GM12878 (cell line): Measurements from ENCODE around the gene TBKBP1. TPM values are rescaled to one million over a fixed set of nuclear protein-coding genes. Genes with fewer than 3 reads are reported as not detected.

Source experiments
- ATAC-seq: fragments of 200-7000 bp; cut with Tn5 transposase; 3 replicates; pipeline ENCODE4 v1.9.1; 2020; ENCODE audit warnings: mild to moderate bottlenecking, moderate library complexity
- BruUV-seq: library from RNA; stranded (reverse); fragments of 400-500 nt; replicated peaks from 2 replicates; lab custom pipeline; 2021; lab: Mats Ljungman, UMichigan
- CTCF ChIA-PET: fragments of 300-600 bp; sonication (Branson Sonifier 250); formaldehyde crosslinking; extraction: SDS; loops from one replicate; lab custom pipeline; 2021; ENCODE audit warnings: inconsistent platforms; lab: Yijun Ruan, JAX
- POLR2A ChIA-PET: fragments of 350-600 bp; formaldehyde crosslinking; extraction: SDS; loops from one replicate; lab custom pipeline; 2021; ENCODE audit warnings: inconsistent platforms; lab: Charles Lee
- RAD21 ChIA-PET: fragments of 300-600 bp; sonication (Branson Sonifier 250); formaldehyde crosslinking; loops from one replicate; lab custom pipeline; 2023; ENCODE audit warnings: antibody characterized with exemption; ENCODE audit not compliant: unreplicated experiment; lab: Charles Lee
- SMC1A ChIA-PET: fragments of 300-600 bp; sonication (Branson Sonifier 250); formaldehyde crosslinking; loops from one replicate; lab custom pipeline; 2023; ENCODE audit not compliant: unreplicated experiment, uncharacterized antibody; lab: Charles Lee
- DNase-seq: peaks from one replicate; pipeline ENCODE4 v3.0.0-alpha.2; 2011; ENCODE audit warnings: low read depth, low spot score
- FAIRE-seq: peaks from 3 replicates; lab custom pipeline; 2011; peaks lifted over from hg19 to GRCh38; lab: Jason Lieb, UNC
- H2AFZ ChIP-seq: 2 replicates; pipeline ENCODE4 v1.6.0; 2011; ENCODE audit warnings: low read depth, low read length, control low read depth; ENCODE audit not compliant: control insufficient read depth
- H3K27ac ChIP-seq: 2 replicates; pipeline ENCODE4 v1.5.1; 2011; ENCODE audit warnings: control low read depth; ENCODE audit not compliant: control insufficient read depth, insufficient read depth
- H3K27me3 ChIP-seq, 2 experiments: replicated peaks in 1 of 2; 2 replicates each; pipeline versions ENCODE4 v1.6.0 to v1.6.1; 2011; ENCODE audit warnings: low read length in 1 of 2; ENCODE audit not compliant: control insufficient read depth in 2 of 2, insufficient read depth in 2 of 2
- H3K36me3 ChIP-seq, 2 experiments: 2 replicates each; pipeline ENCODE4 v1.5.1; 2011; ENCODE audit warnings: low read length in 1 of 2; ENCODE audit not compliant: control insufficient read depth in 2 of 2, insufficient read depth in 2 of 2
- H3K4me1 ChIP-seq: 2 replicates; pipeline ENCODE4 v1.6.1; 2011; ENCODE audit warnings: mild to moderate bottlenecking, low read length, moderate library complexity, mixed read lengths; ENCODE audit not compliant: control insufficient read depth, insufficient read depth
- H3K4me2 ChIP-seq: 2 replicates; pipeline ENCODE4 v1.6.0; 2011; ENCODE audit warnings: control low read depth; ENCODE audit not compliant: control insufficient read depth, insufficient read depth
- H3K4me3 ChIP-seq: fragments of 200-600 bp; sonication (generic); 2 replicates; pipeline ENCODE4 v1.5.1; 2016
- H3K79me2 ChIP-seq: 2 replicates; pipeline ENCODE4 v1.6.0; 2011; ENCODE audit warnings: low read length; ENCODE audit not compliant: control insufficient read depth, insufficient read depth
- H3K9ac ChIP-seq: 2 replicates; pipeline ENCODE4 v1.8.0; 2011; ENCODE audit warnings: low read length, control low read depth, mixed read lengths; ENCODE audit not compliant: control insufficient read depth, insufficient read depth
- H3K9me3 ChIP-seq: replicated peaks from 3 replicates; pipeline ENCODE4 v1.5.1; 2011; ENCODE audit warnings: mild to moderate bottlenecking, low read length; ENCODE audit not compliant: control insufficient read depth, insufficient read depth
- H4K20me1 ChIP-seq: 2 replicates; pipeline ENCODE4 v1.6.0; 2011; ENCODE audit not compliant: control insufficient read depth, insufficient read depth
- ETV6 ChIP-seq, 2 experiments: fragments of 450-650 bp in 1 of 2; IDR thresholded peaks in 1 of 2; conservative IDR thresholded peaks in 1 of 2; 2 replicates each; pipeline ENCODE4 v1.6.1; 2014; ENCODE audit warnings: antibody characterized with exemption in 1 of 2, borderline replicate concordance in 1 of 2, low read depth in 1 of 2, mild to moderate bottlenecking in 1 of 2, moderate library complexity in 1 of 2
- FOXM1 ChIP-seq: IDR thresholded peaks from 2 replicates; pipeline ENCODE4 v1.6.1; 2012; ENCODE audit warnings: low read depth, mild to moderate bottlenecking, inconsistent platforms, low read length, moderate library complexity
- IKZF1 ChIP-seq: fragments of 450-650 bp; conservative IDR thresholded peaks from 2 replicates; pipeline ENCODE4 v1.6.1; 2017; ENCODE audit warnings: antibody characterized with exemption, mild to moderate bottlenecking
- IRF4 ChIP-seq: IDR thresholded peaks from 2 replicates; pipeline ENCODE4 v1.6.1; 2011; ENCODE audit warnings: low read depth, low read length
- MEF2A ChIP-seq: IDR thresholded peaks from 2 replicates; pipeline ENCODE4 v1.6.1; 2011; ENCODE audit warnings: low read depth, mild to moderate bottlenecking, low read length, moderate library complexity; ENCODE audit not compliant: insufficient read depth
- MEF2B ChIP-seq: fragments of 450-650 bp; IDR thresholded peaks from 2 replicates; pipeline ENCODE4 v1.6.1; 2018; ENCODE audit warnings: mild to moderate bottlenecking, moderate library complexity; ENCODE audit not compliant: partially characterized antibody, poor library complexity, severe bottlenecking
- NBN ChIP-seq: fragments of 450-650 bp; IDR thresholded peaks from 2 replicates; pipeline ENCODE4 v1.6.1; 2016
- NFYB ChIP-seq: IDR thresholded peaks from 2 replicates; pipeline ENCODE4 v1.6.1; 2011; ENCODE audit warnings: low read depth, mild to moderate bottlenecking, low read length, improper control_type of control experiment, moderate library complexity; ENCODE audit not compliant: insufficient read depth
- NR2F1 ChIP-seq: fragments of 450-650 bp; conservative IDR thresholded peaks from 2 replicates; pipeline ENCODE4 v1.6.1; 2017; ENCODE audit warnings: mild to moderate bottlenecking
- POU2F2 ChIP-seq: IDR thresholded peaks from 3 replicates; pipeline ENCODE4 v1.6.1; 2011; ENCODE audit warnings: low read depth, mild to moderate bottlenecking, low read length, borderline replicate concordance
- SIX5 ChIP-seq: IDR thresholded peaks from 2 replicates; pipeline ENCODE4 v1.6.1; 2011; ENCODE audit warnings: mild to moderate bottlenecking, low read depth, low read length, moderate library complexity; ENCODE audit not compliant: severe bottlenecking
- TCF12 ChIP-seq: IDR thresholded peaks from 2 replicates; pipeline ENCODE4 v1.6.1; 2011; ENCODE audit warnings: low read depth, mild to moderate bottlenecking, low read length
- TCF3 ChIP-seq: IDR thresholded peaks from 2 replicates; pipeline ENCODE4 v1.6.1; 2012; ENCODE audit warnings: low read depth, mild to moderate bottlenecking, low read length, borderline replicate concordance; ENCODE audit not compliant: insufficient read depth
- WGBS: methylation state at CpG from one replicate; pipeline ENCODE4 v1.1.6; 2016; ENCODE audit warnings: low lambda C conversion rate; ENCODE audit not compliant: insufficient replicate concordance, insufficient coverage; ENCODE audit errors: missing lambda C conversion rate; 5-methylcytosine and 5-hydroxymethylcytosine counted together
- in situ Hi-C: fragments of 300-500 bp; cut with MboI; formaldehyde crosslinking; loops from 9 replicates; pipeline ENCODE4 v1.14.3; 2018; ENCODE audit warnings: mixed read lengths
- intact Hi-C: fragments of 100-400 bp; cut with micrococcal nuclease; formaldehyde crosslinking; loops from one replicate; pipeline ENCODE4 v1.14.2; 2022; ENCODE audit not compliant: unreplicated experiment
- polyA plus RNA-seq, 11 experiments: library from polyadenylated mRNA; depleted of rRNA in 4 of 11; unstranded in 6 of 11; stranded (reverse) in 5 of 11; fragments of >200 nt; fragmentation: Nextera tagmentation in 4 of 11; fragmentation: Illumina TruSeq in 1 of 11; extraction: Ambion mirVana in 4 of 11; extraction: Trizol in 1 of 11; gene quantifications; 1 replicate in 1 of 11; 2 replicates in 10 of 11; pipeline versions ENCODE4 v1.2.1 to v1.2.3, GENCODE V29; 2011 to 2016; ENCODE audit warnings: inconsistent platforms in 2 of 11, missing spikeins in 2 of 11, low read depth in 1 of 11
- total RNA-seq, 4 experiments: library from RNA; depleted of rRNA in 3 of 4; stranded (reverse); fragments of >200 nt in 3 of 4; fragmentation: Illumina TruSeq in 1 of 4; extraction: Trizol in 1 of 4; gene quantifications; 2 replicates each; pipeline versions ENCODE4 v1.2.1 to v1.2.3, GENCODE V29; 2013 to 2021
- TF ChIP-seq, protein P1 (sequence below): IDR thresholded peaks from 2 replicates; pipeline ENCODE4 v1.6.1; 2012; ENCODE audit warnings: improper control_type of control experiment, low read depth, low read length; ENCODE audit not compliant: insufficient replicate concordance
- TF ChIP-seq, protein P2 (sequence below), 3 experiments: IDR thresholded peaks in 2 of 3; conservative IDR thresholded peaks in 1 of 3; 2 replicates each; pipeline ENCODE4 v1.5.1; 2011; ENCODE audit warnings: low read depth in 3 of 3, low read length in 3 of 3, mild to moderate bottlenecking in 3 of 3, control low read depth in 2 of 3, moderate library complexity in 2 of 3, inconsistent platforms in 1 of 3, mixed read lengths in 1 of 3; ENCODE audit not compliant: control insufficient read depth in 2 of 3, insufficient read depth in 1 of 3; ENCODE audit errors: extremely low read depth in 1 of 3

Gene TBKBP1
- total and polyA plus RNA-seq, 10 of the 15 experiments (the other 5 are each of a cell fraction or from before 2014, with no cell fraction given): 0.11 to 2.7 (median 0.74) TPM; not detected in 3

DNA sequence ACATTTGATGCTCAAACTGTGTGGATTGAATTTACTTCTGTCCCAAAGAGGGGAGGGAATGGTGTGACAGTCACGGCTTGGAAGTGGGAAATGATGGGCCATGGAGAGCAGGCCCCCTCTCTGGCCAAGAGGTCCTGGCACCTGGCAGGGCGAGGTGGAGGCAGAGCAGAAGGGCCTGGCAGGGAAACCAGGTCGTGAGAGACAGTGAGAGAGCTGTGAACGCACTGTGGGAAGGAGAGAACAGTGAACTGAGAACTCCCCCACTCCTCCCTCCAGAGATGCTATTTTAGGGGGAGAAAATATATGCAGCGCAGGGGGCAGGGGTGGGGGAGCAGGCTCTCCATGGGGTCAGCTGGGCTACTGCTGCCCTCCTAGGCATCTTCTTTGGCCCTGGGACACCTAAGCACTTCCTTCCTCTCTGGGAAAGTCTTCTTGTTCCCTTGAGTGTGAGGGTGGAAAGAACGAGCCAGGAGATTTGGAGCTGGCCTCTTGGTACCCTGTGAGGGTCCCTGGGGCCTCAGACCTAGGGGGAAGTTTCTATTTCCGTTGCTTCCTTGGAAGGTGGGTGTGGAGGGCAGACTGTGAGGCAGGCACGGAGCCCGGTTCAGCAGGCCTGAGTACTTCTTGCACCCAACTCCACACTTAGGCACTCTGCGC is 21.8 kb downstream of the TBKBP1 start:
- Histone ChIP-seq H3K79me2 (no peaks in the 10 kb centered on the region), H3K4me2 (peak overlapping the region; percentile 68), H3K9me3 (no peaks in the 10 kb centered on the region), H3K36me3 (no peaks in the 10 kb centered on the region), H2AFZ (no peak overlapping the region), H3K4me1 (peaks cover 77% of the 10 kb centered on the region), H3K27ac (no peak overlapping the region), H3K9ac (peak overlapping the region; percentile 19; the same call in 1 of the 2 replicates), H4K20me1 (no peaks in the 10 kb centered on the region; the same call in 1 of the 2 replicates), H3K27me3 (no peaks in the 10 kb centered on the region; a peak in 2 of 4 replicates), H3K4me3 (no peak overlapping the region)
- RAD21 ChIA-PET: interaction anchor here (0.9 to 8.3 kb wide), 9 partner anchors 8 to 127 kb away, joined by 3 to 142 read pairs (median 6); partner anchors contain the start of genes TBKBP1 and TBX21
- POLR2A ChIA-PET: interaction anchor here (0.6 to 7.3 kb wide), 8 partner anchors 10 to 400 kb away, joined by 3 to 76 read pairs (median 4); partner anchors contain the start of gene TBX21
- BruUV-seq: no TSS peak
- SMC1A ChIA-PET: interaction anchor here (0.8 to 5.9 kb wide), 9 partner anchors 8 to 52 kb away, joined by 3 to 56 read pairs (median 10); partner anchors contain the start of gene TBX21
- DNase-seq (no peak), FAIRE-seq (no peak), ATAC-seq (peak; percentile 30)
- 28% methylated on average over 10 of the region's 10 CpGs for WGBS
- intact Hi-C loops: loop anchor here (2.0 kb wide), 1 partner anchor 17 kb away; the partner anchor contains the start of gene TBX21
- CTCF ChIA-PET: interaction anchor here (1.0 to 9.0 kb wide), 10 partner anchors 9 to 66 kb away, joined by 3 to 229 read pairs (median 5); partner anchors contain the start of genes KPNB1 and TBX21
- in situ Hi-C loops: no loop called here
- no peak for TF ChIP-seq SIX5
- 0 out of 2 replicates have a peak, but pooled peaks have one; percentile 38 for TF ChIP-seq NR2F1
- TF ChIP-seq, protein P1, sequence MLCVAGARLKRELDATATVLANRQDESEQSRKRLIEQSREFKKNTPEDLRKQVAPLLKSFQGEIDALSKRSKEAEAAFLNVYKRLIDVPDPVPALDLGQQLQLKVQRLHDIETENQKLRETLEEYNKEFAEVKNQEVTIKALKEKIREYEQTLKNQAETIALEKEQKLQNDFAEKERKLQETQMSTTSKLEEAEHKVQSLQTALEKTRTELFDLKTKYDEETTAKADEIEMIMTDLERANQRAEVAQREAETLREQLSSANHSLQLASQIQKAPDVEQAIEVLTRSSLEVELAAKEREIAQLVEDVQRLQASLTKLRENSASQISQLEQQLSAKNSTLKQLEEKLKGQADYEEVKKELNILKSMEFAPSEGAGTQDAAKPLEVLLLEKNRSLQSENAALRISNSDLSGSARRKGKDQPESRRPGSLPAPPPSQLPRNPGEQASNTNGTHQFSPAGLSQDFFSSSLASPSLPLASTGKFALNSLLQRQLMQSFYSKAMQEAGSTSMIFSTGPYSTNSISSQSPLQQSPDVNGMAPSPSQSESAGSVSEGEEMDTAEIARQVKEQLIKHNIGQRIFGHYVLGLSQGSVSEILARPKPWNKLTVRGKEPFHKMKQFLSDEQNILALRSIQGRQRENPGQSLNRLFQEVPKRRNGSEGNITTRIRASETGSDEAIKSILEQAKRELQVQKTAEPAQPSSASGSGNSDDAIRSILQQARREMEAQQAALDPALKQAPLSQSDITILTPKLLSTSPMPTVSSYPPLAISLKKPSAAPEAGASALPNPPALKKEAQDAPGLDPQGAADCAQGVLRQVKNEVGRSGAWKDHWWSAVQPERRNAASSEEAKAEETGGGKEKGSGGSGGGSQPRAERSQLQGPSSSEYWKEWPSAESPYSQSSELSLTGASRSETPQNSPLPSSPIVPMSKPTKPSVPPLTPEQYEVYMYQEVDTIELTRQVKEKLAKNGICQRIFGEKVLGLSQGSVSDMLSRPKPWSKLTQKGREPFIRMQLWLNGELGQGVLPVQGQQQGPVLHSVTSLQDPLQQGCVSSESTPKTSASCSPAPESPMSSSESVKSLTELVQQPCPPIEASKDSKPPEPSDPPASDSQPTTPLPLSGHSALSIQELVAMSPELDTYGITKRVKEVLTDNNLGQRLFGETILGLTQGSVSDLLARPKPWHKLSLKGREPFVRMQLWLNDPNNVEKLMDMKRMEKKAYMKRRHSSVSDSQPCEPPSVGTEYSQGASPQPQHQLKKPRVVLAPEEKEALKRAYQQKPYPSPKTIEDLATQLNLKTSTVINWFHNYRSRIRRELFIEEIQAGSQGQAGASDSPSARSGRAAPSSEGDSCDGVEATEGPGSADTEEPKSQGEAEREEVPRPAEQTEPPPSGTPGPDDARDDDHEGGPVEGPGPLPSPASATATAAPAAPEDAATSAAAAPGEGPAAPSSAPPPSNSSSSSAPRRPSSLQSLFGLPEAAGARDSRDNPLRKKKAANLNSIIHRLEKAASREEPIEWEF: peak; percentile 46
- no peak for TF ChIP-seq NFYB
- TF ChIP-seq MEF2B: peak; percentile 94
- TF ChIP-seq NBN: 0 out of 2 replicates have a peak, but pooled peaks have one; percentile 17
- TF ChIP-seq TCF12: 0 out of 2 replicates have a peak, but pooled peaks have one; percentile 9
- TF ChIP-seq POU2F2: no peak
- TF ChIP-seq FOXM1: no peak
- TF ChIP-seq ETV6 (conservative IDR thresholded peaks at IDR 0.05 in 1 of 2, IDR thresholded peaks at IDR 0.05 in 1 of 2; ENCODE audit: borderline replicate concordance in 1 of 2, low read depth in 1 of 2): no peak
- TF ChIP-seq IRF4: no peak
- peak; percentile 43; the same call in 1 of the 2 replicates for TF ChIP-seq IKZF1
- TF ChIP-seq, protein P2, sequence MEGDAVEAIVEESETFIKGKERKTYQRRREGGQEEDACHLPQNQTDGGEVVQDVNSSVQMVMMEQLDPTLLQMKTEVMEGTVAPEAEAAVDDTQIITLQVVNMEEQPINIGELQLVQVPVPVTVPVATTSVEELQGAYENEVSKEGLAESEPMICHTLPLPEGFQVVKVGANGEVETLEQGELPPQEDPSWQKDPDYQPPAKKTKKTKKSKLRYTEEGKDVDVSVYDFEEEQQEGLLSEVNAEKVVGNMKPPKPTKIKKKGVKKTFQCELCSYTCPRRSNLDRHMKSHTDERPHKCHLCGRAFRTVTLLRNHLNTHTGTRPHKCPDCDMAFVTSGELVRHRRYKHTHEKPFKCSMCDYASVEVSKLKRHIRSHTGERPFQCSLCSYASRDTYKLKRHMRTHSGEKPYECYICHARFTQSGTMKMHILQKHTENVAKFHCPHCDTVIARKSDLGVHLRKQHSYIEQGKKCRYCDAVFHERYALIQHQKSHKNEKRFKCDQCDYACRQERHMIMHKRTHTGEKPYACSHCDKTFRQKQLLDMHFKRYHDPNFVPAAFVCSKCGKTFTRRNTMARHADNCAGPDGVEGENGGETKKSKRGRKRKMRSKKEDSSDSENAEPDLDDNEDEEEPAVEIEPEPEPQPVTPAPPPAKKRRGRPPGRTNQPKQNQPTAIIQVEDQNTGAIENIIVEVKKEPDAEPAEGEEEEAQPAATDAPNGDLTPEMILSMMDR (IDR thresholded peaks at IDR 0.05 in 2 of 3, conservative IDR thresholded peaks at IDR 0.05 in 1 of 3; ENCODE audit: control insufficient read depth in 2 of 3, extremely low read depth in 1 of 3, insufficient read depth in 1 of 3, low read depth in 3 of 3, low read length in 3 of 3): no peak
- no peak for TF ChIP-seq TCF3
- TF ChIP-seq MEF2A: 0 out of 2 replicates have a peak, but pooled peaks have one; percentile 16
